Loucy (cell line): ENCODE measurements around the gene FLT3.

Source experiments
- H2AFZ ChIP-seq: fragments of 200-600 bp; sonication (generic); 2 replicates; pipeline ENCODE4 v1.6.0; 2016; ENCODE audit warnings: antibody characterized with exemption, mild to moderate bottlenecking, low read length, moderate library complexity
- H3F3A ChIP-seq: fragments of 200-600 bp; 2 replicates; pipeline ENCODE4 v1.6.0; 2016; ENCODE audit warnings: antibody characterized with exemption, low read depth, mild to moderate bottlenecking
- H3K27me3 ChIP-seq: fragments of 200-600 bp; sonication (generic); 2 replicates; pipeline ENCODE4 v1.6.1; 2014; ENCODE audit warnings: low read length, mild to moderate bottlenecking; ENCODE audit not compliant: insufficient read depth, poor library complexity, severe bottlenecking
- H3K36me3 ChIP-seq: fragments of 200-600 bp; sonication (generic); 2 replicates; pipeline ENCODE4 v1.6.1; 2016; ENCODE audit warnings: low read length; ENCODE audit not compliant: insufficient read depth
- H3K4me1 ChIP-seq: fragments of 200-600 bp; sonication (generic); 2 replicates; pipeline ENCODE4 v1.5.1; 2014; ENCODE audit warnings: low read length, mild to moderate bottlenecking; ENCODE audit not compliant: insufficient read depth, poor library complexity, severe bottlenecking
- H3K4me2 ChIP-seq: fragments of 200-600 bp; sonication (generic); 2 replicates; pipeline ENCODE4 v1.6.0; 2014; ENCODE audit warnings: antibody characterized with exemption, low read length, low read depth, mild to moderate bottlenecking; ENCODE audit not compliant: poor library complexity, severe bottlenecking
- H3K4me3 ChIP-seq: fragments of 200-600 bp; sonication (generic); 2 replicates; pipeline ENCODE4 v1.5.1; 2014; ENCODE audit warnings: low read length, mild to moderate bottlenecking, mixed read lengths; ENCODE audit not compliant: poor library complexity, severe bottlenecking
- H3K79me2 ChIP-seq: fragments of 200-600 bp; sonication (generic); 2 replicates; pipeline ENCODE4 v1.6.1; 2014; ENCODE audit warnings: low read length; ENCODE audit not compliant: insufficient read depth
- H3K9ac ChIP-seq: fragments of 200-600 bp; sonication (generic); 2 replicates; pipeline ENCODE4 v1.6.0; 2014; ENCODE audit warnings: mild to moderate bottlenecking, low read depth, low read length, moderate library complexity; ENCODE audit not compliant: poor library complexity, severe bottlenecking
- H3K9me2 ChIP-seq: fragments of 200-600 bp; sonication (generic); replicated peaks from 2 replicates; pipeline ENCODE4 v1.6.1; 2016; ENCODE audit warnings: low read depth, low read length, mixed read lengths
- H3K9me3 ChIP-seq: fragments of 200-600 bp; sonication (generic); 2 replicates; pipeline ENCODE4 v1.6.1; 2014; ENCODE audit warnings: mild to moderate bottlenecking, antibody characterized with exemption, low read length, low read depth; ENCODE audit not compliant: insufficient read depth
- H4K20me1 ChIP-seq: fragments of 200-600 bp; sonication (generic); 2 replicates; pipeline ENCODE4 v1.6.0; 2014; ENCODE audit warnings: antibody characterized with exemption, low read length, mild to moderate bottlenecking; ENCODE audit not compliant: insufficient read depth, poor library complexity, severe bottlenecking
- EZH2phosphoT487 ChIP-seq: fragments of 200-600 bp; IDR thresholded peaks from 2 replicates; pipeline ENCODE4 v1.6.1; 2018; ENCODE audit warnings: antibody characterized with exemption, mild to moderate bottlenecking, moderate library complexity, borderline replicate concordance
- TF ChIP-seq, protein P1 (sequence below): fragments of 200-600 bp; sonication (generic); conservative IDR thresholded peaks from 2 replicates; pipeline ENCODE4 v1.5.1; 2014; ENCODE audit warnings: mild to moderate bottlenecking, antibody characterized with exemption, low read length

The FLT3 gene

DNA sequence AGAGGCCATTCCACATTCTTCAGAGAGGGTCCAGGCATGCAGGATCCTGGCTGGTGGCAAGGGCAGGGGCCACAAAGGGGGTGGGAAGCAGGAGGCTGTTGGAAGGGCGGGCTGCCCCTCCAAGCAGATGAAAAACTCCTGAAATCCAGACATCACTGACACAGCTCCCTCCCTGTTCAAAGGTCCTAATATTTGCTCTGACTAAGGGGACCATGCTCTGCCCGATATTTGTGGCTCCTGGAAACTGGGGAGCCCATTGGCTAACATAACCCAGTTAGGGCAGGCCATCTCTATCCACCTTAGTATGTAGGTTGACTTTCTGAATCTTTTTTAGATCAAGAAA lies 127.9 kb downstream of the FLT3 start:
- no peak overlapping the region for H2AFZ ChIP-seq
- no peaks in the 10 kb centered on the region for H3F3A ChIP-seq
- H3K9ac ChIP-seq = no peak overlapping the region
- H3K27me3 ChIP-seq = no peaks in the 10 kb centered on the region
- no peaks in the 10 kb centered on the region for H3K79me2 ChIP-seq
- no peak overlapping the region for H3K4me2 ChIP-seq
- H3K9me2 ChIP-seq = no peaks in the 10 kb centered on the region
- H3K4me3 ChIP-seq = no peak overlapping the region
- no peaks in the 10 kb centered on the region for H3K4me1 ChIP-seq
- TF ChIP-seq, protein P1, sequence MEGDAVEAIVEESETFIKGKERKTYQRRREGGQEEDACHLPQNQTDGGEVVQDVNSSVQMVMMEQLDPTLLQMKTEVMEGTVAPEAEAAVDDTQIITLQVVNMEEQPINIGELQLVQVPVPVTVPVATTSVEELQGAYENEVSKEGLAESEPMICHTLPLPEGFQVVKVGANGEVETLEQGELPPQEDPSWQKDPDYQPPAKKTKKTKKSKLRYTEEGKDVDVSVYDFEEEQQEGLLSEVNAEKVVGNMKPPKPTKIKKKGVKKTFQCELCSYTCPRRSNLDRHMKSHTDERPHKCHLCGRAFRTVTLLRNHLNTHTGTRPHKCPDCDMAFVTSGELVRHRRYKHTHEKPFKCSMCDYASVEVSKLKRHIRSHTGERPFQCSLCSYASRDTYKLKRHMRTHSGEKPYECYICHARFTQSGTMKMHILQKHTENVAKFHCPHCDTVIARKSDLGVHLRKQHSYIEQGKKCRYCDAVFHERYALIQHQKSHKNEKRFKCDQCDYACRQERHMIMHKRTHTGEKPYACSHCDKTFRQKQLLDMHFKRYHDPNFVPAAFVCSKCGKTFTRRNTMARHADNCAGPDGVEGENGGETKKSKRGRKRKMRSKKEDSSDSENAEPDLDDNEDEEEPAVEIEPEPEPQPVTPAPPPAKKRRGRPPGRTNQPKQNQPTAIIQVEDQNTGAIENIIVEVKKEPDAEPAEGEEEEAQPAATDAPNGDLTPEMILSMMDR = no peak
- TF ChIP-seq EZH2phosphoT487 = no peak
- no peaks in the 10 kb centered on the region for H4K20me1 ChIP-seq
- no peaks in the 10 kb centered on the region for H3K9me3 ChIP-seq
- H3K36me3 ChIP-seq = no peaks in the 10 kb centered on the region

DNA sequence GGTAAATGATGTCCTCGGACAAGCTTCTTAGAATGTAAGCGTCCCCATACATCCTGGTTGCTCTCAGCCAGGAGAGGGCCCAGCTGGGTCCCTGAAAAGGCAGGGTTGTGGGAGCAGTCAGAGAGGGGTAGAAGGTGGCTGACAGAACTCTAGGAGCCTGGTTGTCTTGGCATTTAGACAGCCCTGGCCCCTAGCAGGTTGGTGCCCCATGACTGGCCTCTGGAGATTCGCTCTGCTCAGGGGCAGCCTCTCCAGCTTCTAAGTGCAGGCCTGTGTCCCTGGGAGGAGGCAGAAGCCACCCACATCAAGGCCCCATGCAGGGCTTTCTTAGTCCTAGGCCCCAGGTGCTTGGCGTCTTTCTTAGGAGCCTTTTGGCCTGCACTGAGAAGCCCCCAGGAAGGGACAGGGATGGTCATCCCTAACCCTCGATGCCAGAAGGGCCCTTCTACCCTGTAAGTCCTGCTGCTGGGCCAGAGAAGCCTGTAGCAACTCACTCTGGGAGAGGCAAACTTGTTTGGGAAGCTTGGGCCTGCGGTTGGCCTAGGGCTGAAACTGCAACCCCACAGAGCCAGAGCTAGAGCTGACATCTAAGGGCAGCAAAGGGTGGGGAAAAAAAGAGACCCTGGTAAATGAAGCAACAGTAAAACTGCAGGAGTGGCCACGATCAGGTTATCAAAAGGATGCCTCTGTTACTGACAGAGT lies 128.4 kb downstream of the FLT3 start:
- Histone ChIP-seq H3K79me2 (no peaks in the 10 kb centered on the region), H3K9me3 (no peaks in the 10 kb centered on the region), H3K4me3 (no peak overlapping the region), H2AFZ (no peak overlapping the region), H3K4me2 (no peak overlapping the region), H3K9ac (no peak overlapping the region), H3K36me3 (no peaks in the 10 kb centered on the region), H3K4me1 (no peaks in the 10 kb centered on the region), H3K9me2 (no peaks in the 10 kb centered on the region), H4K20me1 (no peaks in the 10 kb centered on the region), H3K27me3 (no peaks in the 10 kb centered on the region), H3F3A (no peaks in the 10 kb centered on the region)
- TF ChIP-seq EZH2phosphoT487 = no peak

DNA sequence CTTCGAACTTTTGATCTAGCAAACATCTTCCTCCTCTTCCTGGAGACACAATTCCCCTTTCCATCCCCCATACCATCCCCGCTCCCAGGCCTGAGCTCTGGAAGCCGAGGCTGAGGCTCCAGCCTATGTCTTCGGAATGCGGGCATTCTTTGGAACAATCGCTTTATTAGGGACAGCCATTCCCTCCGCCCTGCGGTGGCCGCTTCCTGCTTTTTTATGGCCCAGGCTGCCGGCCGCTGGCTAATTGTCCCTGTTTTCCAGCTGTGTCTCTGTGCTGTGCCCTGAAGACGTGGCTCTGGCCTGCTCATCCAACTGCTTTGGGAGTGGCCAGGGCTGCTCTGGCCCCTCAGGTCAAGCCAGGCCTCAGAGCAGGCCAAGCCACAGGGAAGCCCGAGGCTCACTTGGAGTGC lies 129.1 kb downstream of the FLT3 start:
- no peaks in the 10 kb centered on the region for H3K79me2 ChIP-seq
- H3K27me3 ChIP-seq = no peaks in the 10 kb centered on the region
- H3K4me3 ChIP-seq = no peak overlapping the region
- H3F3A ChIP-seq = no peaks in the 10 kb centered on the region
- no peaks in the 10 kb centered on the region for H3K9me2 ChIP-seq
- TF ChIP-seq, protein P1 = no peak
- TF ChIP-seq EZH2phosphoT487 = no peak
- H2AFZ ChIP-seq = no peak overlapping the region
- no peak overlapping the region for H3K9ac ChIP-seq
- H3K4me1 ChIP-seq = no peaks in the 10 kb centered on the region
- H3K9me3 ChIP-seq = no peaks in the 10 kb centered on the region
- no peaks in the 10 kb centered on the region for H3K36me3 ChIP-seq
- no peak overlapping the region for H3K4me2 ChIP-seq
- H4K20me1 ChIP-seq = no peaks in the 10 kb centered on the region
